MM.1S (cell line): ENCODE measurements around the gene SH2B2.
"Not testable (repeated sequence)": the region's sequence is repeated elsewhere in the genome, so short reads cannot be mapped to it uniquely, and the experiment has no call there.

Source experiments
- DNase-seq: peaks from one replicate; pipeline ENCODE4 v3.0.0-alpha.2; 2015
- H2AFZ ChIP-seq: fragments of 300-600 bp; sonication (generic); 2 replicates; pipeline ENCODE4 v1.6.0; 2016; ENCODE audit warnings: antibody characterized with exemption, low read length
- H3F3A ChIP-seq: fragments of 300-600 bp; sonication (generic); 2 replicates; pipeline ENCODE4 v1.6.1; 2016; ENCODE audit warnings: mild to moderate bottlenecking, antibody characterized with exemption, low read length, moderate library complexity, mixed read lengths; ENCODE audit not compliant: insufficient read depth
- H3K27ac ChIP-seq: fragments of 300-600 bp; sonication (generic); 2 replicates; pipeline ENCODE4 v1.5.1; 2016; ENCODE audit warnings: mild to moderate bottlenecking, low read length
- H3K27me3 ChIP-seq: fragments of 300-600 bp; sonication (generic); replicated peaks from 2 replicates; pipeline ENCODE4 v1.6.0; 2016; ENCODE audit warnings: low read length; ENCODE audit not compliant: insufficient read depth
- H3K36me3 ChIP-seq: fragments of 300-600 bp; sonication (generic); replicated peaks from 2 replicates; pipeline ENCODE4 v1.6.1; 2016; ENCODE audit warnings: mild to moderate bottlenecking, low read length, mixed read lengths; ENCODE audit not compliant: insufficient read depth
- H3K4me1 ChIP-seq: fragments of 300-600 bp; sonication (generic); 2 replicates; pipeline ENCODE4 v1.6.1; 2016; ENCODE audit warnings: low read length, mixed read lengths
- H3K4me2 ChIP-seq: fragments of 300-600 bp; sonication (generic); 2 replicates; pipeline ENCODE4 v1.6.0; 2016; ENCODE audit warnings: low read depth, low read length
- H3K4me3 ChIP-seq: fragments of 300-600 bp; sonication (generic); 2 replicates; pipeline ENCODE4 v1.5.1; 2016; ENCODE audit warnings: low read length, mixed read lengths
- H3K79me2 ChIP-seq: fragments of 300-600 bp; sonication (generic); 2 replicates; pipeline ENCODE4 v1.6.1; 2016; ENCODE audit warnings: mixed run types, low read length, mixed read lengths
- H3K9ac ChIP-seq: fragments of 300-600 bp; sonication (generic); 2 replicates; pipeline ENCODE4 v1.6.1; 2016; ENCODE audit warnings: low read length, mixed read lengths
- H3K9me2 ChIP-seq: fragments of 300-600 bp; sonication (generic); replicated peaks from 2 replicates; pipeline ENCODE4 v1.6.1; 2016; ENCODE audit warnings: mild to moderate bottlenecking, low read length, mixed read lengths; ENCODE audit not compliant: insufficient read depth
- H3K9me3 ChIP-seq: fragments of 300-600 bp; sonication (generic); replicated peaks from 2 replicates; pipeline ENCODE4 v1.6.1; 2016; ENCODE audit warnings: mild to moderate bottlenecking, low read length, mixed read lengths; ENCODE audit not compliant: insufficient read depth
- H4K20me1 ChIP-seq: fragments of 300-600 bp; sonication (generic); 2 replicates; pipeline ENCODE4 v1.6.1; 2016; ENCODE audit warnings: mild to moderate bottlenecking, low read length, moderate library complexity, mixed read lengths; ENCODE audit not compliant: insufficient read depth
- EZH2 ChIP-seq: fragments of 300-600 bp; sonication (generic); optimal IDR thresholded peaks from 2 replicates; pipeline ENCODE3; 2017; ENCODE audit warnings: low read depth, mild to moderate bottlenecking, antibody characterized with exemption, low read length, mixed read lengths
- EZH2phosphoT487 ChIP-seq: fragments of 300-600 bp; sonication (generic); IDR thresholded peaks from 2 replicates; pipeline ENCODE4 v1.6.1; 2018; ENCODE audit warnings: antibody characterized with exemption, low read length
- TF ChIP-seq, protein P1 (sequence below): fragments of 300-600 bp; sonication (generic); IDR thresholded peaks from 2 replicates; pipeline ENCODE4 v1.5.1; 2016; ENCODE audit warnings: antibody characterized with exemption, low read length, mixed read lengths

Gene SH2B2

DNA sequence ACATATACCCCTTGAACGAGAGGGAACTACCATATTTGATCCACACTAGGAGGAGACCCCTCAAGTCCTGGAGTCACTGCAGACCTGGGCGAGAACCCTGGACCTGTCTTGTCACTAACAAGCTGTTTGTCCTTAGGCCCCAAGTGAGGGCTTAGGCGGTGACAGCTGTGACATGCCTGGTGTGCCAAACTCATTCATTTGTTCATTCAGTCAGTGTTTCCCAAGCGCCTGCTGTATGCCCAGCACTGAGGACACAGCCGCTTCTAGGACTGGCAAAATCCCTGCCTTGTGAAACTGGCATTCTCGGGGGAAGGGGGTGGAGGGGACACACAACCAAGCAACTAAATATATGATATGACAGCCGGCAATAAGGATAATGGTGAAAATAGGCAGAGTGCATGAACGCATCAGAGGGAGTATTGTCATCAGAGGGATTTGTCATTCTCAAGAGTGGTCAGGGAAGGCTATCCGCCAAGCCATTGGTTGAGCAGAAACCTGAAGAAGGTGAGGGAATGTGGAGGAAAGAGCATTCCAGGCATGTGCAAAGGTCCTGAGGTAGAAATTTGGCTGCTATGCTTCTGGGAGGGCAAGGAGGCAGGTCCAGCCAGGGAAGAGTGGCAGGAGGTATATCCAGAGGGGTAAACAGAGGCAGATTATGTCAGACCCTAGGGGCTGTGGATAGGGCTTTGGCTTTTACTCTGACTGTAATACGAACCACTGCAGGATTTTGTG, 11.0 kb downstream of the SH2B2 start:
- Histone ChIP-seq H3K36me3 (peaks cover 5% of the 10 kb centered on the region; the same call in 1 of the 2 replicates), H3K4me2 (no peak overlapping the region), H3K9me3 (no peaks in the 10 kb centered on the region), H3K9me2 (no peaks in the 10 kb centered on the region), H3K27ac (no peak overlapping the region; the same call in 1 of the 2 replicates), H3K27me3 (no peaks in the 10 kb centered on the region), H3K79me2 (peaks cover 96% of the 10 kb centered on the region), H2AFZ (no peak overlapping the region), H4K20me1 (no peaks in the 10 kb centered on the region), H3F3A (peaks cover 24% of the 10 kb centered on the region), H3K9ac (no peak overlapping the region), H3K4me3 (no peak overlapping the region), H3K4me1 (peaks cover 22% of the 10 kb centered on the region; the same call in 1 of the 2 replicates)
- no peak for DNase-seq
- TF ChIP-seq, protein P1, sequence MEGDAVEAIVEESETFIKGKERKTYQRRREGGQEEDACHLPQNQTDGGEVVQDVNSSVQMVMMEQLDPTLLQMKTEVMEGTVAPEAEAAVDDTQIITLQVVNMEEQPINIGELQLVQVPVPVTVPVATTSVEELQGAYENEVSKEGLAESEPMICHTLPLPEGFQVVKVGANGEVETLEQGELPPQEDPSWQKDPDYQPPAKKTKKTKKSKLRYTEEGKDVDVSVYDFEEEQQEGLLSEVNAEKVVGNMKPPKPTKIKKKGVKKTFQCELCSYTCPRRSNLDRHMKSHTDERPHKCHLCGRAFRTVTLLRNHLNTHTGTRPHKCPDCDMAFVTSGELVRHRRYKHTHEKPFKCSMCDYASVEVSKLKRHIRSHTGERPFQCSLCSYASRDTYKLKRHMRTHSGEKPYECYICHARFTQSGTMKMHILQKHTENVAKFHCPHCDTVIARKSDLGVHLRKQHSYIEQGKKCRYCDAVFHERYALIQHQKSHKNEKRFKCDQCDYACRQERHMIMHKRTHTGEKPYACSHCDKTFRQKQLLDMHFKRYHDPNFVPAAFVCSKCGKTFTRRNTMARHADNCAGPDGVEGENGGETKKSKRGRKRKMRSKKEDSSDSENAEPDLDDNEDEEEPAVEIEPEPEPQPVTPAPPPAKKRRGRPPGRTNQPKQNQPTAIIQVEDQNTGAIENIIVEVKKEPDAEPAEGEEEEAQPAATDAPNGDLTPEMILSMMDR, result no peak

DNA sequence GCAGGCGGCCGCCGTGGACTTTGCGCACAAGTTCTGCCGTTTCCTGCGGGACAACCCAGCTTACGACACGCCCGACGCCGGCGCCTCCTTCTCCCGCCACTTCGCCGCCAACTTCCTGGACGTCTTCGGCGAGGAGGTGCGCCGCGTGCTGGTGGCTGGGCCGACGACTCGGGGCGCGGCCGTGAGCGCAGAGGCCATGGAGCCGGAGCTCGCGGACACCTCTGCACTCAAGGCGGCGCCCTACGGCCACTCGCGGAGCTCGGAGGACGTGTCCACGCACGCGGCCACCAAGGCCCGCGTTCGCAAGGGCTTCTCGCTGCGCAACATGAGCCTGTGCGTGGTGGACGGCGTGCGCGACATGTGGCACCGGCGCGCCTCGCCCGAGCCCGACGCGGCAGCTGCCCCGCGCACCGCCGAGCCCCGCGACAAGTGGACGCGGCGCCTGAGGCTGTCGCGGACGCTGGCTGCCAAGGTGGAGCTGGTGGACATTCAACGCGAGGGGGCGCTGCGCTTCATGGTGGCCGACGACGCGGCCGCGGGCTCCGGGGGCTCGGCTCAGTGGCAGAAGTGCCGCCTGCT, 14.1 kb downstream of the SH2B2 start:
- no peak overlapping the region for H3K4me2 ChIP-seq
- H3K36me3 ChIP-seq, result peaks cover 9% of the 10 kb centered on the region; the same call in 1 of the 2 replicates
- no peak overlapping the region for H3K9ac ChIP-seq
- H3K79me2 ChIP-seq, result peaks cover 86% of the 10 kb centered on the region
- H3K9me3 ChIP-seq, result no peaks in the 10 kb centered on the region
- H2AFZ ChIP-seq, result no peak overlapping the region
- H4K20me1 ChIP-seq, result no peaks in the 10 kb centered on the region
- H3K4me1 ChIP-seq, result peaks cover 36% of the 10 kb centered on the region
- H3K27ac ChIP-seq, result no peak overlapping the region
- H3K9me2 ChIP-seq, result no peaks in the 10 kb centered on the region
- peaks cover 53% of the 10 kb centered on the region for H3F3A ChIP-seq
- TF ChIP-seq, protein P1, result no peak
- TF ChIP-seq EZH2phosphoT487 (no peak), EZH2 (no peak)
- DNase-seq, result no peak
- H3K4me3 ChIP-seq, result no peak overlapping the region
- no peaks in the 10 kb centered on the region for H3K27me3 ChIP-seq

DNA sequence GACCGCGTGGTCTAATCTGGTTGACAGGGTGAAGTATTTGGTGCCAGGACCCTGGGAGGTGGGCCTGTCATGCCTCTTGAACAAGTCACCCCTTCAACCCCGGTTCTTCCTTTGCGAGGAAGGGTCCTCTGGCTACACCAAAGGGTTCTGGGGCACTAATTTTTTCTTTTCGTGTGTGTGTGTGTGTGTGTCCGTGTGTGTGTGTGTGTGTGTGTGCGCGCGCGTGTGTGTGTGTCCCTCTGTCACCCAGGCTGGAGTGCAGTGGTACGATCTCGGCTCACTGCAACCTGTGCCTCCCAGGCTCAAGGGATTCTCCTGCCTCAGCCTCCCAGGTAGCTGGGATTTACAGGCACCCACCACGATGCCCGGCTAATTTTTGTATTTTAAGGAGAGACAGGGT, 14.7 kb downstream of the SH2B2 start:
- H3K9ac ChIP-seq, DNase-seq, H3K27ac ChIP-seq, H3K9me2 ChIP-seq, H3K36me3 ChIP-seq, H3K4me2 ChIP-seq, H3K9me3 ChIP-seq, H2AFZ ChIP-seq, H3K4me3 ChIP-seq, H3K27me3 ChIP-seq, H4K20me1 ChIP-seq: not testable (repeated sequence)
- Histone ChIP-seq H3K79me2 (peaks cover 80% of the 10 kb centered on the region), H3F3A (peaks cover 53% of the 10 kb centered on the region), H3K4me1 (peaks cover 39% of the 10 kb centered on the region)

DNA sequence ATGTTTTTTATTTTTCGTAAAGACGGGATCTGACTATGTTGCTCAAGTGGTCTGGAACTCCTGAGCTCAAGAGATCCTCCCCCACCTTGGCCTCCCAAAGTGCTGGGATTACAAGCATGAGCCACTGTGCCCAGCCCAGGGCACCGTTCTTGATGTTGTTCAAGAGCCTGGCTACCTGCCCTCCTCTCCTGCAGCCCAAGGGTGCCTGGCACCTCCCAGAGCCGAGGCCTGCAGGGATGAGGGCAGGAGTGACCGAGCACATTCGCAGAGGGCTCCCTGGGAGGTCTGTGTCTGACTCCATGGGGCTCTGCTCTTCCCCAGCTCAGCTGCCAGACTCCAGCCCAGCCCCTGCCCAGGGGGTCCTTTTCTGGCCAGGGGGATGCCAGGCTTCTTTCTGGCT, 15.4 kb downstream of the SH2B2 start:
- H3K4me1 ChIP-seq, result peaks cover 43% of the 10 kb centered on the region
- no peak overlapping the region for H3K4me3 ChIP-seq
- H3K79me2 ChIP-seq, result peaks cover 73% of the 10 kb centered on the region
- H2AFZ ChIP-seq, result no peak overlapping the region
- DNase-seq, result no peak
- no peak overlapping the region for H3K4me2 ChIP-seq
- H3K27ac ChIP-seq, result peak overlapping the region; percentile 7; the same call in 1 of the 2 replicates
- no peaks in the 10 kb centered on the region for H3K27me3 ChIP-seq
- no peaks in the 10 kb centered on the region for H3K9me3 ChIP-seq
- peaks cover 54% of the 10 kb centered on the region for H3F3A ChIP-seq
- no peaks in the 10 kb centered on the region for H3K9me2 ChIP-seq
- H3K36me3 ChIP-seq, result peaks cover 9% of the 10 kb centered on the region; the same call in 1 of the 2 replicates
- TF ChIP-seq EZH2, result no peak
- no peak for TF ChIP-seq EZH2phosphoT487
- TF ChIP-seq, protein P1, result no peak
- H3K9ac ChIP-seq, result no peak overlapping the region
- no peaks in the 10 kb centered on the region for H4K20me1 ChIP-seq
